NB4 (cell line): ENCODE data around the gene BCAN.

ENCODE experiments used
- CTCF ChIP-seq: IDR thresholded peaks from one replicate; pipeline ENCODE4 v1.5.1; 2012; ENCODE audit warnings: low read depth, low read length
- MAX ChIP-seq: IDR thresholded peaks from 2 replicates; pipeline ENCODE4 v1.6.1; 2011; ENCODE audit warnings: low read depth, low read length
- MYC ChIP-seq: IDR thresholded peaks from 2 replicates; pipeline ENCODE4 v1.6.1; 2011; ENCODE audit warnings: low read depth, low read length
- POLR2A ChIP-seq: IDR thresholded peaks from 2 replicates; pipeline ENCODE4 v1.6.1; 2011; ENCODE audit warnings: mild to moderate bottlenecking; ENCODE audit not compliant: insufficient read length; ENCODE audit errors: extremely low read depth

GRCh38 chr1:156692925-156693847 is 51.3 kb downstream of the BCAN start:
- no peak for TF ChIP-seq POLR2A
- no peak for TF ChIP-seq CTCF
- TF ChIP-seq MAX: no peak
- TF ChIP-seq MYC: no peak
